ENCODE results near the gene CALML5.

CALML5 gene

GRCh38 chr10:5514226-5514850 is 15.0 kb upstream of the CALML5 start:
- peak in 1 of 2 experiments; percentile 10 for DNase-seq

- DNase-seq = no peak
Measured at GRCh38 chr10:5512881-5513612, 13.7 kb upstream of the CALML5 start.

DNA sequence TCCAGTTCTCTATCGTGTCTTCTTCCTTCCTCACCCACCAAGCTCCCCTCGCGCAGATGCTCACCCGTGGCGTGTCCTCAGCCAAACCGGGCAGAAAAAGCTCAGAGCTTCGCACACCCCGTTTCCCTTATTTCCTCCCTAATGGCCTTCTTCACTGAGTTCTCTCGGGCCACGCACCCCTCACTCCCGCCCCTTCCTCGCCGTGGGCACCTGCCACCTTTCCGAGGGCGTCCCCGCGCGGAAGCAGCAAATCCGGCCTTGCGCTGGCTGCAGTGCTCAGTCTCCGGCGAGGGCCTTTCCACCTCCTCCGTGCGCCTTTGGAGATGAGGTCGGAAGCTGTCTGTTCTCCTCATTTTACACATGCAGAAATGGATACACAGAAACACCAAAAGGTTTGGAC is 13.0 kb upstream of the CALML5 start:
- no peak for DNase-seq

GRCh38 chr10:5511885-5512280 is 12.5 kb upstream of the CALML5 start:
- DNase-seq = no peak

- no peak for DNase-seq
Measured at GRCh38 chr10:5511231-5511884, 12.0 kb upstream of the CALML5 start.

GRCh38 chr10:5510281-5511072 is 11.1 kb upstream of the CALML5 start:
- DNase-seq = no peak

DNA sequence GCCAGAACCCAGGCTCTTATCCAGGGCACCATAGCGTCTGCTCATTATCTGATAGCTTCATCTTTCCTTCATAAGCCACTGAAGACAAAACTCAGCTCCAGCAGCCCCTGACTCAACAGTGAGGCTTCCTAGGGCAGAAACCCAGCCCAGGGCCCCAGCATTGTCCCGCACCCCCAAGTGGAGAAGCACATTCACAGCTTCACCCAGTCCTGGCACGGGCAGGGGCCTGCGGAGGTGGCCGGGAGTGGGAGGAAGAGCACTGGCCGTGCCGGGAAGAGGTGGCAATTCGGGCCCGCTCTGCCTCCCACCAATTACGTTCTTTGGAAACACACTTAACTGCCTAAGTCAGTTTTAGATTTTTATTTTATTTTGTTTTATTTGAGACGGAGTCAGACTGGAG is 10.3 kb upstream of the CALML5 start:
- DNase-seq = no peak

GRCh38 chr10:5509236-5509635 is 9.9 kb upstream of the CALML5 start:
- DNase-seq = no peak

DNA sequence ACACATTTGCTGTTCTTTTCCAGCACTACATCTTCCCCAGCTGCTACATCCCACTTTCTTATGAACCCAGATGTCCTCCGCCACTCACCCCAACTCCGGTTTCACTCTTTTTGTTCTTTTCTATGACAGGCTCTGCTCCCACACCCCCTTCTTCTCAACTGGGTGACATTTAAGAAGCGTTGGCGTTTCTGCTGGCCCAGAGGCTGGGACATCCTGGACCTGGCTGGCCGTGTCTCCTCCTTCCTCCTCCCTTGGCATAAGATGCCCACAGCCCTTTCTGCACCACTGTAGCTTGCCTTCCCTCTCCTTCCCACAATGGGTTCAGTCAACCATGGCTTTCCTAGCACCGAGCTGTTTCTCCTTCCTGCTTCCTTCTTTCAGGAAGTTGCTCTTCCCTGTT is 9.4 kb upstream of the CALML5 start:
- DNase-seq = no peak

GRCh38 chr10:5508161-5508604 is 8.8 kb upstream of the CALML5 start:
- DNase-seq = no peak

GRCh38 chr10:5507649-5508131 is 8.3 kb upstream of the CALML5 start:
- DNase-seq = no peak

- DNase-seq = no peak
Measured at GRCh38 chr10:5506751-5507648, 7.6 kb upstream of the CALML5 start.

DNA sequence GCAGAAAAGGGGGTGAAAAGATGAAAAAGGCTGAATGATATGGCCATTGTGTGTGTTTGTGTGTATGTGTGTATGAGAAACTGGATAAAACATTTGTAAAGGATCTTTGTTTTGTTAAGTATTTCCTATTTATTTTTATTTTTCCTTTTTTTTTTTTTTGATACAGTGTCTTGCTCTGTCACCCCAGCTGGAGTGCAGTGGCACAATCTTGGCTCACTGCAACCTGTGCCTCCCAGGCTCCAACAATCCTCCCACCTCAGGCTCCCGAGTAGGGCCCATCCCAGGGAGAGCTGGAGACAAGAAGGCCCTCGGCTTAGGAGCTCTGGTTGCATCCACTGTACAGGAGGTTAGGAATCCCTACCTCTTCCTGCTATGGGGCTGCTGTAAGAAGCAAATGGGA is 6.9 kb upstream of the CALML5 start:
- DNase-seq = no peak

- no peak for DNase-seq
Measured at GRCh38 chr10:5504146-5505072, 5.0 kb upstream of the CALML5 start.

GRCh38 chr10:5503477-5503835 is 4.1 kb upstream of the CALML5 start:
- no peak for DNase-seq

GRCh38 chr10:5502571-5503476 is 3.5 kb upstream of the CALML5 start:
- DNase-seq = no peak

DNA sequence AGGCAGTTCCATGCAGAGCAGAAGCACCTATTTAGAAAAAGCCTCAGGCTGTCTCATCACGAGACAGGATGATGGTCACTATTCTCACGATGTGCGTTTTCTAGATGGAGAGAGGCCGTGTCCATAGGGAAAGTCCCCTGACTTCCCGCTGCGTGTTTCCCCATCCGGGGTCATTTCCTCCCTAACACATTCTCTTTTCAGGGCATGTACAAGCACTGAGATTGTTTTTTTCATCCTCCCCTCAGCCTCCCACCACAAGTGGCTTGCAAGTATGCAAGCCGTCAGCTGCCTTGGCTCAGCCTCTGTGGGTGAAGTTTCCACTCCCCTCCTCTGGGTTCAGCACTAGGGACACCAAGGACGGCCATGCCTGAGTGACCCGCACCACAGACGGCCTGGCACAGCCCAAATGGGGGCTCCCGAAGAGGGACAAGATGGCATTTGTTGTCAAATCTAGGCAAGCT is 2.7 kb upstream of the CALML5 start:
- DNase-seq = no peak

- no peak for DNase-seq
Measured at GRCh38 chr10:5500910-5501309, 1.5 kb upstream of the CALML5 start.

DNA sequence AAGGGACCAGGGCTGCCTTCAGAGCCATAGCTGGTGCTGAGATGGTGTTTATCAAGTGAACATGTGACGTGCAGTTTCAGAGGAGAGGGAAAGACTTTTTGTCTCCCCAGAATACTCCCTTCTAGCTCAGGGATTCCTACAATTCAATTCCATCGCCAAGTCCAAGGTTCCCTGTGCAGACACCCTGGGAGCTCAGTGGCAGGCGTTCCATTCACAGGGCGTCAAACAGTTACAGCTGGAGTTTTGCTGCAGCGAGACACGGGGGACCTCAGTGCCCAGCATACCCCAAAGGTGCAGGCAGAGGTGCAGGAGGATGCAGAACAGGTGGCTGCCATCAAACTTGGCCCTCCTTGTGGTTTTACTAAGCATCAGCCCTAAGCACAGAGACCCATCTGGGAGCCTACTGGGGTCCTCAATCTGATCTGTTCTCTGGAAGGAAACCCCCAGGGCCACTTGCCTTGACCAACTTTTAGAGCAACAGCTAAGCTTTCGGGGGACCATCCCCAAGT is 846 bp upstream of the CALML5 start:
- DNase-seq = no peak

Data from NCI-H524 (cell line).